Nephron (organoid): ENCODE measurements around the gene MX1.

Source experiments
- H3K27ac Mint-ChIP-seq, 3 experiments: 2 replicates each; pipeline ENCODE4 v1.8.0; 2020; ENCODE audit warnings: mixed read lengths in 3 of 3, mild to moderate bottlenecking in 2 of 3, moderate library complexity in 1 of 3
- H3K27me3 Mint-ChIP-seq: 2 replicates; pipeline ENCODE4 v1.8.0; 2021; ENCODE audit warnings: low read depth, mild to moderate bottlenecking, moderate library complexity, mixed read lengths
- H3K36me3 Mint-ChIP-seq: 2 replicates; pipeline ENCODE4 v1.8.0; 2020; ENCODE audit warnings: low read depth, mixed read lengths
- H3K4me1 Mint-ChIP-seq: 2 replicates; pipeline ENCODE4 v1.8.0; 2020; ENCODE audit warnings: mixed read lengths
- H3K4me3 Mint-ChIP-seq, 3 experiments: 2 replicates each; pipeline ENCODE4 v1.8.0; 2020; ENCODE audit warnings: mild to moderate bottlenecking in 3 of 3, mixed read lengths in 3 of 3, moderate library complexity in 2 of 3
- H3K9me3 Mint-ChIP-seq: 2 replicates; pipeline ENCODE4 v1.8.0; 2020; ENCODE audit warnings: mixed read lengths
- CTCF ChIP-seq, 3 experiments: fragments of 200-600 bp; sonication (generic); IDR thresholded peaks; one replicate each; pipeline ENCODE4 v1.5.0; 2021; ENCODE audit warnings: antibody characterized with exemption in 3 of 3; ENCODE audit not compliant: unreplicated experiment in 3 of 3

Gene MX1

GRCh38 chr21:41396558-41397075 is 29.4 kb upstream of the MX1 start:
- TF ChIP-seq CTCF (IDR thresholded peaks at IDR 0.05; ENCODE audit: unreplicated experiment in 3 of 3) = no peak
- H3K4me3 Mint-ChIP-seq = no peak overlapping the region
- H3K9me3 Mint-ChIP-seq = no peaks in the 10 kb centered on the region
- no peaks in the 10 kb centered on the region for H3K27me3 Mint-ChIP-seq
- peaks cover 4% of the 10 kb centered on the region for H3K4me1 Mint-ChIP-seq
- H3K27ac Mint-ChIP-seq = peak overlapping the region in 1 of 3 experiments; percentile 51
- no peaks in the 10 kb centered on the region for H3K36me3 Mint-ChIP-seq

GRCh38 chr21:41397471-41397891 is 28.6 kb upstream of the MX1 start:
- Mint-ChIP-seq H3K27me3 (no peaks in the 10 kb centered on the region), H3K36me3 (no peaks in the 10 kb centered on the region), H3K27ac (no peak overlapping the region), H3K4me3 (no peak overlapping the region), H3K9me3 (no peaks in the 10 kb centered on the region), H3K4me1 (peaks cover 4% of the 10 kb centered on the region)
- TF ChIP-seq CTCF (IDR thresholded peaks at IDR 0.05; ENCODE audit: unreplicated experiment in 3 of 3) = no peak

- no peak for TF ChIP-seq CTCF (IDR thresholded peaks at IDR 0.05; ENCODE audit: unreplicated experiment in 3 of 3)
- H3K36me3 Mint-ChIP-seq = no peaks in the 10 kb centered on the region
- peaks cover 3% of the 10 kb centered on the region for H3K4me1 Mint-ChIP-seq
- H3K27me3 Mint-ChIP-seq = no peaks in the 10 kb centered on the region
- no peak overlapping the region for H3K4me3 Mint-ChIP-seq
- no peak overlapping the region for H3K27ac Mint-ChIP-seq
- H3K9me3 Mint-ChIP-seq = no peaks in the 10 kb centered on the region
Observed at GRCh38 chr21:41398251-41398650, 27.8 kb upstream of the MX1 start.

GRCh38 chr21:41398831-41399230 is 27.2 kb upstream of the MX1 start:
- no peak for TF ChIP-seq CTCF (IDR thresholded peaks at IDR 0.05; ENCODE audit: unreplicated experiment in 3 of 3)
- Mint-ChIP-seq H3K4me3 (no peak overlapping the region), H3K36me3 (no peaks in the 10 kb centered on the region), H3K9me3 (no peaks in the 10 kb centered on the region), H3K27me3 (no peaks in the 10 kb centered on the region), H3K27ac (no peak overlapping the region), H3K4me1 (no peaks in the 10 kb centered on the region)

GRCh38 chr21:41399246-41399800 is 26.7 kb upstream of the MX1 start:
- Mint-ChIP-seq H3K4me3 (no peak overlapping the region), H3K27ac (no peak overlapping the region), H3K4me1 (no peaks in the 10 kb centered on the region), H3K9me3 (no peaks in the 10 kb centered on the region), H3K27me3 (no peaks in the 10 kb centered on the region), H3K36me3 (no peaks in the 10 kb centered on the region)
- no peak for TF ChIP-seq CTCF (IDR thresholded peaks at IDR 0.05; ENCODE audit: unreplicated experiment in 3 of 3)

GRCh38 chr21:41402231-41402630 is 23.8 kb upstream of the MX1 start:
- Mint-ChIP-seq H3K4me3 (no peak overlapping the region), H3K27me3 (no peaks in the 10 kb centered on the region), H3K9me3 (no peaks in the 10 kb centered on the region)

More at GRCh38 chr21:41402231-41402630, 23.8 kb upstream of the MX1 start:
- Mint-ChIP-seq H3K4me1 (no peaks in the 10 kb centered on the region), H3K36me3 (no peaks in the 10 kb centered on the region), H3K27ac (no peak overlapping the region)
- TF ChIP-seq CTCF (IDR thresholded peaks at IDR 0.05; ENCODE audit: unreplicated experiment in 3 of 3) = no peak
